Naive B cell (primary cell): ENCODE data around the gene MEX3D. TPM values are rescaled to one million over a fixed set of nuclear protein-coding genes. Genes with fewer than 3 reads are reported as not detected.
"Not testable (repeated sequence)": the region's sequence is repeated elsewhere in the genome, so short reads cannot be mapped to it uniquely, and the experiment has no call there.

ENCODE experiments used
- ATAC-seq, 2 donors: fragments of 150-1000 bp; cut with Tn5 transposase; 2 replicates each; pipeline ENCODE4 v1.10.0; 2021; ENCODE audit warnings: low read depth in 2 of 2, mild to moderate bottlenecking in 2 of 2, moderate library complexity in 2 of 2
- DNase-seq: peaks from one replicate; pipeline ENCODE4 v3.0.0; 2022
- H3K27ac Mint-ChIP-seq, 6 donors: one replicate each; pipeline ENCODE4 v1.8.0; 2020 to 2022; ENCODE audit warnings: mild to moderate bottlenecking in 6 of 6, mixed read lengths in 6 of 6, moderate library complexity in 5 of 6, inconsistent platforms in 2 of 6
- H3K27me3 Mint-ChIP-seq, 3 donors: one replicate each; pipeline ENCODE4 v1.8.0; 2021 to 2022; ENCODE audit warnings: mixed read lengths in 3 of 3, mild to moderate bottlenecking in 1 of 3
- H3K36me3 Mint-ChIP-seq, 2 donors: one replicate each; pipeline ENCODE4 v1.8.0; 2020 to 2022; ENCODE audit warnings: mixed read lengths in 2 of 2, inconsistent platforms in 1 of 2, mild to moderate bottlenecking in 1 of 2
- H3K4me1 Mint-ChIP-seq, 3 donors: one replicate each; pipeline ENCODE4 v1.8.0; 2020 to 2022; ENCODE audit warnings: mixed read lengths in 3 of 3, inconsistent platforms in 1 of 3, mild to moderate bottlenecking in 1 of 3, moderate library complexity in 1 of 3
- H3K4me3 Mint-ChIP-seq, 8 donors: one replicate each; pipeline ENCODE4 v1.8.0; 2020 to 2022; ENCODE audit warnings: mild to moderate bottlenecking in 8 of 8, mixed read lengths in 8 of 8, moderate library complexity in 8 of 8, inconsistent platforms in 2 of 8
- H3K9me3 Mint-ChIP-seq, 7 donors: one replicate each; pipeline ENCODE4 v1.8.0; 2020 to 2022; ENCODE audit warnings: mixed read lengths in 7 of 7, mild to moderate bottlenecking in 5 of 7, inconsistent platforms in 2 of 7, moderate library complexity in 1 of 7
- polyA plus RNA-seq, 6 donors: library from polyadenylated mRNA; unstranded; fragments of 300-500 nt; fragmentation: Illumina TruSeq; gene quantifications; one replicate each; pipeline ENCODE4 v1.2.3, GENCODE V29; 2021; ENCODE audit warnings: low read depth in 6 of 6

MEX3D gene
- polyA plus RNA-seq, 6 donors from 2014 or later, result not detected

DNA sequence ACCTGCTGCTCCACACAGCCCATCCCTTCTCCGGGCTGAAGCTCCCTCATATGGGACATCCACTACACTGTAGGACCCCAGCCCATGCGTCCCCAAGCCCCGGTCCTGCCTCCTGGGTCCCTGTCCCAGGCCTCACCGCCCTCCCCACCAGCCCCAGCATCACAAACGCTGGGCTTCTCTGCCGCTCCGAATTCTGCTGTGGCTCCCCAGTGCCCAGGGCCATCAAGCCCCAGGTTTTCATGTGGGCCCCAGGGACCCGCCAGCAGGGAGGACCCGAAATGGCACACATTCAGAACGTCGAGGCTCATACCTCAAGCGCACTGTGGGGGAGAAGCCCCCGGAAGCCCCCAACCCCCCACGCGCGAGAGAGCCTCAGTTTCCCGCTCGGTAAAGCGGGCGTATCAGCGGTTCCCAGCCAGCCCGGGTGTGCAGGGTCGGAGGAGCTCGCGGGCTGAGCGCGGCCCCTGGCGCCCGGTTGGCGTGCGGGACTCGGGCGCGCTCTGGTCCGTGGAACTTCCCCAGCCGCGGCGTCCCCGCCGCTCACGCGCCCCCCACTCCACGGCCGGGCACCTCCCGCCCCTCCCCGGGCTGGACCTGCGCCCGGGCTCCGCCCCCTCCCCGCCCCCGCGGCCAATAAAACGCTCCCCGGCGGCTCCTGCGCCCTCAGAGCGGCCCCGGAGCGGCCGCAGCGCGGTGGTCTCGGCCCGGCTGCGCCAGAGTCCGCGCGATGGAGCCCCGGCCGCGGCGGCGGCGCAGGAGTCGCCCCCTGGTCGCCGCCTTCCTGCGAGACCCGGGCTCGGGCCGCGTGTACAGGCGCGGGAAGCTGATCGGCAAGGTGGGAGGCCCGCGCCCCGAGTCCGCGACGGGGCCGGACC is 44.5 kb downstream of the MEX3D start, which contains the start of gene PLK5:
TSS of gene PLK5 (plus strand) at position 666 of the 875 bp plus-strand sequence. CDS start 2,920 bp downstream, outside the sequence.
- peaks cover 0 to 4% (median 0%) of the 10 kb centered on the region in 7 donors for H3K9me3 Mint-ChIP-seq
- DNase-seq (no peak), ATAC-seq (no peak)
- peaks cover 0 to 9% of the 10 kb centered on the region in 2 donors for H3K36me3 Mint-ChIP-seq
- peaks cover 7 to 12% (median 11%) of the 10 kb centered on the region in 3 donors for H3K4me1 Mint-ChIP-seq
- peaks cover 30 to 64% (median 47%) of the 10 kb centered on the region in 3 donors for H3K27me3 Mint-ChIP-seq
- peak within 1 kb of the TSS in 2 of 6 donors; percentile 40 for H3K27ac Mint-ChIP-seq
- H3K4me3 Mint-ChIP-seq, result peak within 1 kb of the TSS in 4 of 8 donors; percentile 16 to 52 (median 36)

- ATAC-seq (no peak), DNase-seq (no peak)
- H3K4me1 Mint-ChIP-seq, result peaks cover 7 to 12% (median 11%) of the 10 kb centered on the region in 3 donors
- H3K36me3 Mint-ChIP-seq, result peaks cover 0 to 9% of the 10 kb centered on the region in 2 donors
- H3K27ac Mint-ChIP-seq, result no peak overlapping the region
- H3K9me3 Mint-ChIP-seq, result peaks cover 0 to 4% (median 0%) of the 10 kb centered on the region in 7 donors
- peak overlapping the region in 1 of 8 donors; percentile 21 for H3K4me3 Mint-ChIP-seq
- peaks cover 30 to 71% (median 53%) of the 10 kb centered on the region in 3 donors for H3K27me3 Mint-ChIP-seq
Observed at GRCh38 chr19:1522838-1523237, 45.3 kb downstream of the MEX3D start.

- Mint-ChIP-seq H3K4me1 (peaks cover 7 to 12% (median 11%) of the 10 kb centered on the region in 3 donors), H3K4me3 (peak overlapping the region in 2 of 8 donors; percentile 30 to 57), H3K27me3 (peaks cover 28 to 65% (median 47%) of the 10 kb centered on the region in 3 donors), H3K9me3 (peaks cover 0 to 4% (median 0%) of the 10 kb centered on the region in 7 donors), H3K27ac (no peak overlapping the region), H3K36me3 (peaks cover 0 to 9% of the 10 kb centered on the region in 2 donors)
- DNase-seq (no peak), ATAC-seq (no peak)
Observed at GRCh38 chr19:1522061-1522460, 46.1 kb downstream of the MEX3D start.

GRCh38 chr19:1521636-1522035 is 46.5 kb downstream of the MEX3D start:
- Mint-ChIP-seq H3K36me3 (peaks cover 0 to 13% of the 10 kb centered on the region in 2 donors), H3K4me3 (no peak overlapping the region), H3K4me1 (peaks cover 7 to 12% (median 11%) of the 10 kb centered on the region in 3 donors), H3K9me3 (peaks cover 0 to 4% (median 0%) of the 10 kb centered on the region in 7 donors), H3K27ac (no peak overlapping the region), H3K27me3 (peaks cover 27 to 65% (median 47%) of the 10 kb centered on the region in 3 donors)
- ATAC-seq, result no peak
- no peak for DNase-seq

- peaks cover 28 to 63% (median 42%) of the 10 kb centered on the region in 3 donors for H3K27me3 Mint-ChIP-seq
Observed at GRCh38 chr19:1520203-1520780, 47.8 kb downstream of the MEX3D start.

DNA sequence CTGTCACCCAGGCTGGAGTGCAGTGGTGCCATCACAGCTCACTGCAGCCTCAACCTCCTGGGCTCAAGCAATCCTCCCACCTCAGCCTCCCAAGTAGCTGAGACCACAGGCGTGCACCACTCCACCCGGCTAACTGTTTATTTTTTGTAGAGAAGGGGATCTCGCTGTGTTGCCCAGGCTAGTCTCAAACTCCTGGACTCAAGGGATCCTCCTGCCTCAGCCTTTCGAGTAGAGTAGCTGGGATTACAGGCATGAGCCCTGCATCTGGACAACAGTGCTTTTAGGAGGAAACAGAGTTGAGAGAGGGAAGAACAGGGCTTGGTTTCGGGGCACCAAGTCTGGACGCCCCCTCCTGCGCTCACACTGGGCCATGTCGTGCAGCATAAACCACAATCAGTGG is 48.3 kb downstream of the MEX3D start:
- not testable (repeated sequence) for H3K4me1 Mint-ChIP-seq, DNase-seq, H3K27ac Mint-ChIP-seq, H3K9me3 Mint-ChIP-seq, H3K4me3 Mint-ChIP-seq, ATAC-seq
- Mint-ChIP-seq H3K36me3 (peaks cover 0 to 15% of the 10 kb centered on the region in 2 donors), H3K27me3 (peaks cover 25 to 63% (median 38%) of the 10 kb centered on the region in 3 donors)

More at GRCh38 chr19:1520203-1520780, 47.8 kb downstream of the MEX3D start:
- peaks cover 0 to 17% of the 10 kb centered on the region in 2 donors for H3K36me3 Mint-ChIP-seq
- no peak overlapping the region for H3K4me3 Mint-ChIP-seq
- ATAC-seq (no peak), DNase-seq (no peak)
- H3K4me1 Mint-ChIP-seq, result peaks cover 5 to 7% (median 7%) of the 10 kb centered on the region in 3 donors
- H3K9me3 Mint-ChIP-seq, result peaks cover 0 to 8% (median 0%) of the 10 kb centered on the region in 7 donors
- H3K27ac Mint-ChIP-seq, result no peak overlapping the region

DNA sequence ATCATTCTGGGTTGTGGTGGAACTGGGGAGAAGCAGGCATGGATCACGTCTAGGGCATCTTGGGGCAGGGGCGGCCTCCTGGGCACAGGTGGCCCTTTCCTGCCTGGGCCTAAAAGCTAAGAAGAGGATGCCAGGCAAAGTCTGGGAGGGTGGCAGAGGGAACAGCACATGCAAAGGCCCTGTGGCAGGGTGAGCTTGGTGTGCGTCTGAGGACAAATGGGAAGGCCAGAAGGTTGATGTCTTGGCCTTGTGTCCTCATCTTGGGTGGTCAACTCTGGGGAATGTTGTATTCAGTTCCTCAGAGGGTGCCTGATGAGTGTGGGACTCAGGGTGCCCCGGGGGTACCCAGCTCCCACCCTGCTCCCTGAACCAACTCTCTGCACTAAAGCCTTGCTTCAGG is 49.7 kb downstream of the MEX3D start:
- H3K9me3 Mint-ChIP-seq, result peaks cover 0 to 7% (median 0%) of the 10 kb centered on the region in 7 donors
- DNase-seq (no peak), ATAC-seq (no peak)
- H3K27me3 Mint-ChIP-seq, result peaks cover 20 to 67% (median 38%) of the 10 kb centered on the region in 3 donors
- H3K27ac Mint-ChIP-seq, result no peak overlapping the region
- H3K4me1 Mint-ChIP-seq, result peaks cover 0 to 4% (median 2%) of the 10 kb centered on the region in 3 donors
- H3K4me3 Mint-ChIP-seq, result no peak overlapping the region
- H3K36me3 Mint-ChIP-seq, result peaks cover 0 to 9% of the 10 kb centered on the region in 2 donors

DNA sequence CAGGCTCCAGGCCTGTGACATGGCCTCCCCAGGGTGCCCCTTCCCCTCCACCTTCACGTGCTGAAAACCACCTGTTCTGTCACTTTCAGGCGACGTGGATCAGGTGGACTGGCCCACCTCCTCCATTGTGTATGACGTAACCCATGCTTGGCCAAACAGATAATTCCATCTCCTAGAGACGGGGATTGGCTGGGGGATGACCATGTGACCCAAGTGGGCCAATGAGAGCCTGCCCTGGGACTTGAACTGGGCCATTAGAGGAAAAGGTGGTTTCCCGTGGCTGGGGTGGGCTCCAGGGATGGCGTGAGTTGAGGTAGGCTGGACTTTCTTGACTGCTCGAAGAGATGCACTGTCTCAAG is 51.8 kb downstream of the MEX3D start:
- no peak for DNase-seq
- Mint-ChIP-seq H3K27ac (no peak overlapping the region), H3K4me1 (peaks cover 0 to 9% (median 4%) of the 10 kb centered on the region in 3 donors), H3K9me3 (peaks cover 0 to 7% (median 0%) of the 10 kb centered on the region in 7 donors), H3K27me3 (peaks cover 11 to 60% (median 36%) of the 10 kb centered on the region in 3 donors), H3K36me3 (peaks cover 0 to 9% of the 10 kb centered on the region in 2 donors), H3K4me3 (peak overlapping the region in 1 of 8 donors; percentile 30)
- ATAC-seq, result no peak

DNA sequence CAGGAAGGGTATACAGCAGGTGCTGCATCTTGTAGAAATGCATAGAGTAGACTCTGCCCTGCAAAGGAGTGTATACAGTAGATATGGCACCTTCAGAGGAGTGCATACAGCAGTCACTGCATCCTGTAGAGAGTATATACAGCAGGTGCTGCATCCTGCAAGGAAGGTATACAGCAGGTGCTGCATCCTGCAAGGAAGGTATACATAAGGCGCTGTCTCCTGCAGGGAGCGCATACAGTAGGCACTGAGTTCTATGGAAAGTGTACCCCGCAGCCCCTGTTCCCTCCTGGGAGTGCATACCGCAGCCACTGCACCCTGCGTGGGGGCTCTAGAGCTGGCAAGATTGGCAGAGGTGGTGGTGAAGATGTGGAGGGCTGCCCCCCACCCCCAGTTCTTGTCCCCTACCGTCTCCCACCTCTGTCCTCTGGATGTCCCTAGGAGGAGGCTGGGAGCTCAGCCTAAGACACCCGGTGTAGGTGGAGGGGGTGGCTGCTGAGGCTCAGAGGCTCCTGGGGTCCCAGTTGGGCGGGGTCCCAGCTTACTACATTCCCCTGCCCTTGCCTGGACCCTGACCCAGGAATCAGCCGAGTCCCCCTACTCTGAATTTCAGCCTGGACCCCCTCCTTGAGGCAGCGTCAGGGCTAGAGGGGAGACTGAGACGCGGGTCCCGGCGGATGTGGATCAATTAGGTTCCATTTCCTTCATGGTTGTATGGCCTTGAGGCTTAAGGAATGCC is 53.0 kb downstream of the MEX3D start:
- peaks cover 0 to 9% (median 4%) of the 10 kb centered on the region in 3 donors for H3K4me1 Mint-ChIP-seq
- peak overlapping the region in 1 of 8 donors; percentile 22 for H3K4me3 Mint-ChIP-seq
- peaks cover 18 to 70% (median 49%) of the 10 kb centered on the region in 3 donors for H3K27me3 Mint-ChIP-seq
- peak overlapping the region in 1 of 6 donors; percentile 47 for H3K27ac Mint-ChIP-seq
- ATAC-seq (no peak), DNase-seq (no peak)
- peaks cover 0 to 7% (median 0%) of the 10 kb centered on the region in 7 donors for H3K9me3 Mint-ChIP-seq
- H3K36me3 Mint-ChIP-seq, result peaks cover 0 to 9% of the 10 kb centered on the region in 2 donors

DNA sequence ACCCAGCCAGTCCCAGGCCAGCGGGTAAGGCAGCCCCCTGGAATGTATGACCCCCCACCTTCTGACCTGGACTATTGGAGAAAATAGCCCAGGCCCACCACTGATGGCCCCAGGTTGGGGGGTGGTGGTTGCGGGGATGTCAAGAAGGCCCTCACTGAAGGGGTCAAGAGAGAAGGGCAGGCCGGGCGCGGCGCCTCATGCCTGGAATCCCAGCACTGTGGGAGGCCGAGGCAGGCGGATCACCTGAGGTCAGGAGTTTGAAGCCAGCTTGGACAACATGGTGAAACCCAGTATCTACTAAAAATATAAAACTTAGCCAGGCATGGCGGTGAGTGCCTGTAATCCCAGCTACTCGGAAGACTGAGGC is 53.8 kb downstream of the MEX3D start:
- Mint-ChIP-seq H3K4me1 (peaks cover 0 to 9% (median 8%) of the 10 kb centered on the region in 3 donors), H3K36me3 (peaks cover 0 to 9% of the 10 kb centered on the region in 2 donors), H3K27me3 (peaks cover 23 to 78% (median 55%) of the 10 kb centered on the region in 3 donors), H3K27ac (no peak overlapping the region), H3K4me3 (peak overlapping the region in 3 of 8 donors; percentile 22 to 48 (median 40)), H3K9me3 (peaks cover 0 to 7% (median 0%) of the 10 kb centered on the region in 7 donors)
- no peak for DNase-seq
- ATAC-seq, result no peak

GRCh38 chr19:1513499-1514294 is 54.4 kb downstream of the MEX3D start:
- Mint-ChIP-seq H3K9me3 (peaks cover 0 to 9% (median 2%) of the 10 kb centered on the region in 7 donors), H3K27ac (peak overlapping the region in 1 of 6 donors; percentile 30), H3K4me3 (peak overlapping the region in 3 of 8 donors; percentile 40 to 52 (median 48)), H3K27me3 (peaks cover 23 to 80% (median 52%) of the 10 kb centered on the region in 3 donors), H3K36me3 (peaks cover 0 to 9% of the 10 kb centered on the region in 2 donors), H3K4me1 (peaks cover 0 to 9% (median 8%) of the 10 kb centered on the region in 3 donors)
- ATAC-seq (peak; percentile 70 to 74), DNase-seq (peak; percentile 41)
